Fibroblast of lung (primary cell): Measurements from ENCODE around the gene SPNS1. TPM values are rescaled to one million over a fixed set of nuclear protein-coding genes. Genes with fewer than 3 reads are reported as not detected.

ENCODE experiments used
- DNase-seq, 2 donors: peaks; one replicate each; pipeline versions ENCODE4 v3.0.0 to v3.0.0-alpha.2; 2010; ENCODE audit warnings: low read depth in 2 of 2
- H2AFZ ChIP-seq: 2 replicates; pipeline ENCODE4 v1.5.1; 2012; ENCODE audit warnings: low read length, control low read depth, inconsistent platforms
- H3K27ac ChIP-seq: 2 replicates; pipeline ENCODE4 v1.5.1; 2011; ENCODE audit warnings: low read length, control low read depth; ENCODE audit not compliant: insufficient read depth
- H3K27me3 ChIP-seq: 2 replicates; pipeline ENCODE4 v1.5.1; 2011; ENCODE audit warnings: mild to moderate bottlenecking, low read length; ENCODE audit not compliant: control insufficient read depth, insufficient read depth
- H3K36me3 ChIP-seq: 2 replicates; pipeline ENCODE4 v1.5.1; 2011; ENCODE audit warnings: low read length; ENCODE audit not compliant: control insufficient read depth, insufficient read depth
- H3K4me1 ChIP-seq: 2 replicates; pipeline ENCODE4 v1.5.1; 2011; ENCODE audit warnings: low read length; ENCODE audit not compliant: control insufficient read depth, insufficient read depth; ENCODE audit errors: extremely low read depth
- H3K4me2 ChIP-seq: 2 replicates; pipeline ENCODE4 v1.5.1; 2011; ENCODE audit warnings: low read length, control low read depth; ENCODE audit not compliant: insufficient read depth; ENCODE audit errors: extremely low read depth
- H3K4me3 ChIP-seq, 4 experiments: fragments of 200-600 bp in 1 of 4; sonication (generic) in 1 of 4; replicated peaks in 1 of 4; 2 replicates each; pipeline ENCODE4 v1.5.1; 2011 to 2016; ENCODE audit warnings: low read length in 4 of 4, low read depth in 3 of 4, mild to moderate bottlenecking in 3 of 4, control low read depth in 2 of 4, inconsistent platforms in 1 of 4, mixed read lengths in 1 of 4; ENCODE audit not compliant: insufficient read depth in 1 of 4; ENCODE audit errors: control extremely low read depth in 1 of 4
- H3K79me2 ChIP-seq: 2 replicates; pipeline ENCODE4 v1.5.1; 2012; ENCODE audit warnings: mild to moderate bottlenecking, low read length, inconsistent platforms; ENCODE audit not compliant: control insufficient read depth, insufficient read depth
- H3K9ac ChIP-seq: 2 replicates; pipeline ENCODE4 v1.5.1; 2011; ENCODE audit warnings: mild to moderate bottlenecking, low read length, control low read depth; ENCODE audit not compliant: insufficient read depth
- H3K9me3 ChIP-seq: 2 replicates; pipeline ENCODE4 v1.5.1; 2012; ENCODE audit warnings: low read depth, low read length; ENCODE audit not compliant: control insufficient read depth, insufficient read depth
- H4K20me1 ChIP-seq: 2 replicates; pipeline ENCODE4 v1.5.1; 2011; ENCODE audit warnings: low read length; ENCODE audit not compliant: control insufficient read depth, insufficient read depth; ENCODE audit errors: extremely low read depth
- EZH2 ChIP-seq: IDR thresholded peaks from 2 replicates; pipeline ENCODE4 v1.5.1; 2012; ENCODE audit warnings: low read length, control low read depth, mild to moderate bottlenecking; ENCODE audit errors: missing control alignments
- polyA plus RNA-seq, 2 donors: library from polyadenylated mRNA; depleted of rRNA in 1 of 2; stranded (reverse) in 1 of 2; unstranded in 1 of 2; fragments of >200 nt; gene quantifications; 2 replicates each; pipeline ENCODE4 v1.2.1, GENCODE V29; 2011 to 2012; ENCODE audit warnings: missing spikeins in 1 of 2
- total RNA-seq: library from RNA; depleted of rRNA; stranded (reverse); fragments of >200 nt; gene quantifications from 2 replicates; pipeline ENCODE4 v1.2.1, GENCODE V29; 2014
- TF ChIP-seq, protein P1 (sequence below), 2 donors: IDR thresholded peaks in 1 of 2; conservative IDR thresholded peaks in 1 of 2; 1 replicate in 1 of 2; 2 replicates in 1 of 2; pipeline ENCODE4 v1.5.1; 2011 to 2012; ENCODE audit warnings: low read length in 2 of 2, control low read depth in 1 of 2, inconsistent platforms in 1 of 2, low read depth in 1 of 2, mild to moderate bottlenecking in 1 of 2

Gene SPNS1
- total and polyA plus RNA-seq, 2 donors (not counting 1 experiment from before 2014, with no cell fraction given) = 19.5 to 27.1 TPM

DNA sequence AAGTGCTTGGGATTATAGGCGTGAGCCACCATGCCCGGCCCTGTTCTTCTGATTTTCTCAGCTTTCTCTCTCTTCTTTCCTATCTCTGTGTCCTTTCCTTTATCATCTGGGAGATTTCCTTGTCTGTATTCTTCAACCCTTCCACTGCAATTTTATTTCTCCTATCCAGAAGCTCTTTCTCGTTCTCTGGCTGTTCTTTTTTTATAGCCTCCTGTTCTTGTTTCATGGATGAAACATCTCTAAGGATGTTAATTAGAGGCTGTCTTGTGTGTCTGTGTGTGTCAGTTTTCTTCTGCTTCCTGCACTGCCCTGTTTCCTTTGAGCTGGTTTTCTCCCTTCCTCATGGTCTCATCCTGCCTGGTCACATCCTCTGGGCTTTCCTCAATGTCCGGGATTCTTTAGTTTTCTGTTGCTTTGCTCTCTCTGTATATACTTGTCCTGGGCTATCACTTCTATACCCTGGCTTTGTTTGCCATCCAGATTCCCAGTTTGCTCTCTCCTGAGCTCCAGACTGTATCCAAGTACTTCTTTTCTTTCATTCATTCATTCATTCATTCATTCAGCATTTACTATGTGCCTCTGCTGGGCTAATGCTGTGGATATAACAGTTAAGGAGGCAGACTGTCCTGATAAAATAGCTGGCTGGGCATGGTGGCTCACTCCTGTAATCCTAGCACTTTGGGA, 12.7 kb downstream of the SPNS1 start:
- Histone ChIP-seq H3K4me1 (no peaks in the 10 kb centered on the region), H3K36me3 (peaks cover 11% of the 10 kb centered on the region), H3K9ac (no peak overlapping the region), H4K20me1 (no peaks in the 10 kb centered on the region), H2AFZ (no peak overlapping the region), H3K79me2 (no peaks in the 10 kb centered on the region), H3K27ac (no peak overlapping the region), H3K4me3 (no peak overlapping the region), H3K9me3 (no peaks in the 10 kb centered on the region), H3K27me3 (no peaks in the 10 kb centered on the region), H3K4me2 (no peak overlapping the region)
- no peak for TF ChIP-seq EZH2
- TF ChIP-seq, protein P1, sequence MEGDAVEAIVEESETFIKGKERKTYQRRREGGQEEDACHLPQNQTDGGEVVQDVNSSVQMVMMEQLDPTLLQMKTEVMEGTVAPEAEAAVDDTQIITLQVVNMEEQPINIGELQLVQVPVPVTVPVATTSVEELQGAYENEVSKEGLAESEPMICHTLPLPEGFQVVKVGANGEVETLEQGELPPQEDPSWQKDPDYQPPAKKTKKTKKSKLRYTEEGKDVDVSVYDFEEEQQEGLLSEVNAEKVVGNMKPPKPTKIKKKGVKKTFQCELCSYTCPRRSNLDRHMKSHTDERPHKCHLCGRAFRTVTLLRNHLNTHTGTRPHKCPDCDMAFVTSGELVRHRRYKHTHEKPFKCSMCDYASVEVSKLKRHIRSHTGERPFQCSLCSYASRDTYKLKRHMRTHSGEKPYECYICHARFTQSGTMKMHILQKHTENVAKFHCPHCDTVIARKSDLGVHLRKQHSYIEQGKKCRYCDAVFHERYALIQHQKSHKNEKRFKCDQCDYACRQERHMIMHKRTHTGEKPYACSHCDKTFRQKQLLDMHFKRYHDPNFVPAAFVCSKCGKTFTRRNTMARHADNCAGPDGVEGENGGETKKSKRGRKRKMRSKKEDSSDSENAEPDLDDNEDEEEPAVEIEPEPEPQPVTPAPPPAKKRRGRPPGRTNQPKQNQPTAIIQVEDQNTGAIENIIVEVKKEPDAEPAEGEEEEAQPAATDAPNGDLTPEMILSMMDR (conservative IDR thresholded peaks at IDR 0.05 in 1 of 2, IDR thresholded peaks at IDR 0.05 in 1 of 2; ENCODE audit: low read depth in 1 of 2, low read length in 2 of 2) = no peak
- DNase-seq = no peak

DNA sequence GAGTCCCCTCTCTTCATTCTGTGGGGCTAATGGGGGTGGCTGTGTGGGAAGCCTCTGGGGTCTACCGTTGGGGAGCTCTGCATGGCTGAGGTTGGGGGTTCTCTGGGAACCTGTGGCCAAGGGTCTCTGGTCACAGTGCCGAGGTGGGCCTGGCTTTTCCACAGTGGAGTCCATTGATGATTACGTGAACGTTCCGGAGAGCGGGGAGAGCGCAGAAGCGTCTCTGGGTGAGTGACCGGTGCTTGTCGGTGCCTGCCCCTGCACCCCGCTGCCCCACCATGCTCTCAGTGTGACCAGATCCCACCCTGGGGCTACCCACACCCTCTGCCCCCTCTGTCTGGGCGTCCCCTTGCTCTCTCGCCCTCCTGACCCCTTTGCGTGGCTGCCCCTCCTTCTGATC, 14.8 kb downstream of the SPNS1 start:
- Histone ChIP-seq H4K20me1 (no peaks in the 10 kb centered on the region), H3K36me3 (peaks cover 7% of the 10 kb centered on the region), H3K4me2 (no peak overlapping the region), H3K4me3 (no peak overlapping the region), H3K79me2 (no peaks in the 10 kb centered on the region), H3K9ac (no peak overlapping the region), H3K27ac (no peak overlapping the region), H2AFZ (no peak overlapping the region), H3K9me3 (no peaks in the 10 kb centered on the region), H3K27me3 (no peaks in the 10 kb centered on the region), H3K4me1 (no peaks in the 10 kb centered on the region)
- DNase-seq = no peak
- TF ChIP-seq, protein P1 (conservative IDR thresholded peaks at IDR 0.05 in 1 of 2, IDR thresholded peaks at IDR 0.05 in 1 of 2; ENCODE audit: low read depth in 1 of 2, low read length in 2 of 2) = no peak
- TF ChIP-seq EZH2 = no peak

DNA sequence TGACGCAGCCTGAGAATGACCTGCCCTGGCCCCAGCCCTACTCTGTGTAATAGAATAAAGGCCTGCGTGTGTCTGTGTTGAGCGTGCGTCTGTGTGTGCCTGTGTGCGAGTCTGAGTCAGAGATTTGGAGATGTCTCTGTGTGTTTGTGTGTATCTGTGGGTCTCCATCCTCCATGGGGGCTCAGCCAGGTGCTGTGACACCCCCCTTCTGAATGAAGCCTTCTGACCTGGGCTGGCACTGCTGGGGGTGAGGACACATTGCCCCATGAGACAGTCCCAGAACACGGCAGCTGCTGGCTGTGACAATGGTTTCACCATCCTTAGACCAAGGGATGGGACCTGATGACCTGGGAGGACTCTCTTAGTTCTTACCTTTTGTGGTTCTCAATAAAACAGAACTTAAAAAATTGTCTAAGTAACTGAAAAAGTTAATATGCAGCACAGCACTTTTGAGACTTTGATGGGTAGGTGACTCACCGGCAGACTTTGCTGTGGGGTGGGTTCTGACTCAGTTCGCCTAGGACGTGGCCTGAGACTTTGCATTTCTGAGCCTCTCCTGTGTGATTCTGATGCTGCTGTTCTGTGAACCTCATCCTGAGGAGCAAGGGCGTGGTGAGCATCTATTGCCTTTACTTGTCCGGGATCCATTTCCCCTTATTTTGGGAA, 15.9 kb downstream of the SPNS1 start:
- H2AFZ ChIP-seq = no peak overlapping the region
- H3K79me2 ChIP-seq = no peaks in the 10 kb centered on the region
- H3K9ac ChIP-seq = no peak overlapping the region
- H3K36me3 ChIP-seq = peaks cover 7% of the 10 kb centered on the region
- no peak for DNase-seq
- H3K4me3 ChIP-seq = no peak overlapping the region
- no peaks in the 10 kb centered on the region for H4K20me1 ChIP-seq
- no peaks in the 10 kb centered on the region for H3K27me3 ChIP-seq
- H3K27ac ChIP-seq = no peak overlapping the region
- TF ChIP-seq, protein P1 (conservative IDR thresholded peaks at IDR 0.05 in 1 of 2, IDR thresholded peaks at IDR 0.05 in 1 of 2; ENCODE audit: low read depth in 1 of 2, low read length in 2 of 2) = no peak
- no peak for TF ChIP-seq EZH2
- no peaks in the 10 kb centered on the region for H3K4me1 ChIP-seq
- no peak overlapping the region for H3K4me2 ChIP-seq
- no peaks in the 10 kb centered on the region for H3K9me3 ChIP-seq
